Measurements from ENCODE around the gene NAV1. TPM values are rescaled to one million over a fixed set of nuclear protein-coding genes. Genes with fewer than 3 reads are reported as not detected.

NAV1 gene
- total RNA-seq, 4 donors from 2014 or later, result 18.1 to 25.5 (median 21.0) TPM

DNA sequence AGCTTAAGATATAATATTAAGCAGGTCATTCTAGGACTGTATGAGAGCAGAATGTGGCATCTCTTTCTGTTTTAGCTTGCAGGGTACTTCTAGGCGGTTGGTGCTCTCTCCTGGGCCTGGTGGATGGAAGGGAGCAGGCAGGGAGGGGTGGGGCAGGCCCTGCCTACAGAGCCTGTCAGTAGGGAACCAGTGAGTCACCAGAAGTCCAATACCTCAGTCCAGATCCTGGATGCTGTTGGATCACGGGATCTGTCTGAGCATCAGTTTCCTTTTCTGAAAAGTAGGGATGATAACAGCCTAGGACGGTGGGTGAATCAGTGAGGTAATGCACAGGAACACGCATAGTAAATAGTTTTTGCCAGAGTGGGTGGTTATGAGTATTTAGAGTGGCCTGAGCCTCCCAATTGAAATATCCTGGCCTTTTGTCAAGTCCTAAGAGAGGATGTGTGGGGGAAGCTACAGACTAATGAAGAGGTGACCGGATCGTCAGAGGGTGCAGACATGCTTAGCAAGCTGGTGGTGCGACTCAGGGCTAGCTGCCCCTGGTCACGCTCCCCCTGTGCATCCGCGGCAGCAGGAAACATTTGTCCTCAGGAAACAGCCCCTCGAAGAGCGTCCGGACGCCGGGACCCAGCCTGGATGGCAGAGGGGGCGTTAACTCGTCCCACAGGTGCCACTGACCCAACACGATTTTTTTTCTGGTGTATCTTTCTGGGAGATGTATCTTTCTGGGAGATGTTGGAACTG, 23.9 kb downstream of the NAV1 start:
- no peak for DNase-seq
- intact Hi-C loops (cut with DNase I), result no loop called here
- Histone ChIP-seq H3K4me1 (peaks cover 3 to 60% (median 13%) of the 10 kb centered on the region in 3 donors), H3K9me3 (no peaks in the 10 kb centered on the region), H3K36me3 (no peaks in the 10 kb centered on the region), H3K27ac (peak overlapping the region in 3 of 4 donors; percentile 40 to 82 (median 76)), H3K27me3 (no peaks in the 10 kb centered on the region), H3K4me3 (no peak overlapping the region)
- TF ChIP-seq, protein P1, sequence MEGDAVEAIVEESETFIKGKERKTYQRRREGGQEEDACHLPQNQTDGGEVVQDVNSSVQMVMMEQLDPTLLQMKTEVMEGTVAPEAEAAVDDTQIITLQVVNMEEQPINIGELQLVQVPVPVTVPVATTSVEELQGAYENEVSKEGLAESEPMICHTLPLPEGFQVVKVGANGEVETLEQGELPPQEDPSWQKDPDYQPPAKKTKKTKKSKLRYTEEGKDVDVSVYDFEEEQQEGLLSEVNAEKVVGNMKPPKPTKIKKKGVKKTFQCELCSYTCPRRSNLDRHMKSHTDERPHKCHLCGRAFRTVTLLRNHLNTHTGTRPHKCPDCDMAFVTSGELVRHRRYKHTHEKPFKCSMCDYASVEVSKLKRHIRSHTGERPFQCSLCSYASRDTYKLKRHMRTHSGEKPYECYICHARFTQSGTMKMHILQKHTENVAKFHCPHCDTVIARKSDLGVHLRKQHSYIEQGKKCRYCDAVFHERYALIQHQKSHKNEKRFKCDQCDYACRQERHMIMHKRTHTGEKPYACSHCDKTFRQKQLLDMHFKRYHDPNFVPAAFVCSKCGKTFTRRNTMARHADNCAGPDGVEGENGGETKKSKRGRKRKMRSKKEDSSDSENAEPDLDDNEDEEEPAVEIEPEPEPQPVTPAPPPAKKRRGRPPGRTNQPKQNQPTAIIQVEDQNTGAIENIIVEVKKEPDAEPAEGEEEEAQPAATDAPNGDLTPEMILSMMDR (IDR thresholded peaks at IDR 0.05), result no peak
- no peak for TF ChIP-seq POLR2A (IDR thresholded peaks at IDR 0.05)
- 68 to 73% methylated on average over 18 of the region's 18 CpGs for WGBS, 2 donors

GRCh38 chr1:201563406-201563780, 24.5 kb downstream of the NAV1 start:
- intact Hi-C loops (cut with DNase I), result no loop called here

DNA sequence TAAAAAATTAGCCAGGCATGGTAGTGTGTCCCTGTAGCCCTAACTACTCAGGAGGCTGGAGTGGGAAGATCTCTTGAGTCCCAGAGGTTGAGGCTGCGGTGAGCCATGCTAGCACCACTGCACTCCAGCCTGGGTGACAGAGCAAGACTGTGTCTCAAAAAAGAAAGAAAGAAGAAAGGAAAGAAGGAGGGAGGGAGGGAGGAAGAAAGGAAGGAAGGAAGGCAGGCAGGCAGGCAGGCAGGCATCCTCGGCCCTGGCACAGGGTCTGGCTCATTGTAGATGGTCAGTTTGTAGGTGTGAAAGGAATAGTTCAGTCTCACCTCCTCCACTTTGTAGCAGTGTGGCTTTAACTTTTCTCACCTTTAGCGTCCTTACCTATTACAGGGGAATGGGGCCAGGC, 25.0 kb downstream of the NAV1 start:
- Histone ChIP-seq H3K27me3 (no peaks in the 10 kb centered on the region), H3K27ac (peak overlapping the region in 2 of 4 donors; percentile 40 to 82), H3K4me3 (no peak overlapping the region), H3K4me1 (peaks cover 3 to 62% (median 13%) of the 10 kb centered on the region in 3 donors), H3K36me3 (no peaks in the 10 kb centered on the region), H3K9me3 (no peaks in the 10 kb centered on the region)
- DNase-seq, result no peak
- TF ChIP-seq POLR2A (IDR thresholded peaks at IDR 0.05), result no peak
- TF ChIP-seq, protein P1 (IDR thresholded peaks at IDR 0.05), result no peak
- intact Hi-C loops (cut with DNase I), result no loop called here
- WGBS, 2 donors, result 82 to 84% methylated on average over 3 of the region's 3 CpGs

More at GRCh38 chr1:201563406-201563780, 24.5 kb downstream of the NAV1 start:
- H3K27me3 ChIP-seq, result no peaks in the 10 kb centered on the region
- peaks cover 3 to 61% (median 13%) of the 10 kb centered on the region in 3 donors for H3K4me1 ChIP-seq
- H3K27ac ChIP-seq, result peak overlapping the region in 3 of 4 donors; percentile 40 to 82 (median 76)
- no peaks in the 10 kb centered on the region for H3K9me3 ChIP-seq
- H3K4me3 ChIP-seq, result no peak overlapping the region
- no peak for TF ChIP-seq POLR2A (IDR thresholded peaks at IDR 0.05)
- TF ChIP-seq, protein P1 (IDR thresholded peaks at IDR 0.05), result no peak
- DNase-seq, result no peak
- no peaks in the 10 kb centered on the region for H3K36me3 ChIP-seq
- 64 to 100% methylated on average over 1 to 2 of the region's 2 CpGs for WGBS, 2 donors

GRCh38 chr1:201565024-201565730, 26.2 kb downstream of the NAV1 start:
- intact Hi-C loops (cut with DNase I), result no loop called here
- Histone ChIP-seq H3K4me3 (no peak overlapping the region), H3K27ac (peak overlapping the region in 3 of 4 donors; percentile 18 to 42 (median 36)), H3K27me3 (no peaks in the 10 kb centered on the region), H3K36me3 (no peaks in the 10 kb centered on the region), H3K9me3 (no peaks in the 10 kb centered on the region), H3K4me1 (peaks cover 3 to 63% (median 13%) of the 10 kb centered on the region in 3 donors)
- WGBS, 2 donors, result 77 to 91% methylated on average over 4 to 7 of the region's 12 CpGs
- TF ChIP-seq, protein P1 (IDR thresholded peaks at IDR 0.05), result no peak
- TF ChIP-seq POLR2A (IDR thresholded peaks at IDR 0.05), result no peak
- DNase-seq, result no peak

Data from esophagus squamous epithelium (tissue), 5 donors.